HG02981 (cell line): ENCODE data around the gene NPAS1.
"Not testable (repeated sequence)": the region's sequence is repeated elsewhere in the genome, so short reads cannot be mapped to it uniquely, and the experiment has no call there.

Experiments
- ATAC-seq: cut with Tn5 transposase; IDR thresholded peaks from one replicate; pipeline ENCODE4 v1.9.1; 2021; ENCODE audit warnings: mild to moderate bottlenecking, moderate library complexity; ENCODE audit not compliant: unreplicated experiment

Gene NPAS1

GRCh38 chr19:47044946-47045866 is 25.6 kb downstream of the NPAS1 start:
- no peak for ATAC-seq

GRCh38 chr19:47045867-47046470 is 26.3 kb downstream of the NPAS1 start:
- ATAC-seq, result no peak

- ATAC-seq, result no peak
These were observed 27.7 kb downstream of the NPAS1 start for GRCh38 chr19:47047272-47047762.

GRCh38 chr19:47047763-47048405 is 28.2 kb downstream of the NPAS1 start:
- ATAC-seq, result peak; percentile 43

- ATAC-seq, result no peak
These were observed 29.7 kb downstream of the NPAS1 start for GRCh38 chr19:47049307-47049700.

GRCh38 chr19:47050562-47050961 is 30.9 kb downstream of the NPAS1 start:
- ATAC-seq, result not testable (repeated sequence)

GRCh38 chr19:47056411-47056810 is 36.8 kb downstream of the NPAS1 start:
- ATAC-seq, result no peak

GRCh38 chr19:47057328-47057727 is 37.7 kb downstream of the NPAS1 start:
- no peak for ATAC-seq

- no peak for ATAC-seq
These were observed 39.0 kb downstream of the NPAS1 start for GRCh38 chr19:47058621-47059022.

GRCh38 chr19:47063874-47064273 is 44.2 kb downstream of the NPAS1 start:
- no peak for ATAC-seq

GRCh38 chr19:47065242-47065641 is 45.6 kb downstream of the NPAS1 start:
- no peak for ATAC-seq

- no peak for ATAC-seq
These were observed 47.0 kb downstream of the NPAS1 start for GRCh38 chr19:47066376-47067214.

- ATAC-seq, result no peak
These were observed 47.7 kb downstream of the NPAS1 start for GRCh38 chr19:47067215-47067847.

- ATAC-seq, result no peak
These were observed 48.6 kb downstream of the NPAS1 start for GRCh38 chr19:47068246-47068645.

GRCh38 chr19:47068876-47069406 is 49.3 kb downstream of the NPAS1 start:
- no peak for ATAC-seq

- ATAC-seq, result no peak
These were observed 50.2 kb downstream of the NPAS1 start for GRCh38 chr19:47069795-47070194.

- ATAC-seq, result no peak
These were observed 51.1 kb downstream of the NPAS1 start for GRCh38 chr19:47070756-47071155.

- ATAC-seq, result no peak
These were observed 52.1 kb downstream of the NPAS1 start for GRCh38 chr19:47071731-47072130.

- ATAC-seq, result no peak
These were observed 52.7 kb downstream of the NPAS1 start for GRCh38 chr19:47072323-47072722.

- ATAC-seq, result no peak
These were observed 53.9 kb downstream of the NPAS1 start for GRCh38 chr19:47073574-47073973.
